Activated T-cell treated with anti-CD3 and anti-CD28 coated beads, Interleukin-2, amount 50 U/mL, for 1 hour (primary cell): ENCODE data around the gene C5orf52.
"Not testable (repeated sequence)": the region's sequence is repeated elsewhere in the genome, so short reads cannot be mapped to it uniquely, and the experiment has no call there.

Experiments
- DNase-seq: peaks from one replicate; pipeline ENCODE4 v3.0.0-alpha.2; 2020

The C5orf52 gene

DNA sequence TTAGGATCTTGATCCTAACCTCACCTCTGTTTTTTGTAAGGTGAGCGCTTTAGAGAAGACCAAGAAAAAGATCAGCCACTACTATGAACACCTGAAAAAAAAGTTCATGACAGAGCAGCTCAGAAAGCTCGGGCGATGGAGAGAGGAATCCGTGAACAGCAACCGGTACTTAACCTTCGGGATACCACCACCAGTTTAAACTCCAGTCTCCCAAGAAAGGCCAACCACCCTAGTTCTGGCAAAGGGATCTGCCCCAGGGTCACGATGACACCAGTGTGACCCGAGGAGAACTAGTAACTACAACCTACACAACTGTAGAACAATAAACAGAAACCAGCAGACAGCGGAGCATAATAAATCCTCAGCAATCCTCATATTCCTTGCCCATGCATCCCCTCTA lies 8.5 kb downstream of the C5orf52 start:
- no peak for DNase-seq

DNA sequence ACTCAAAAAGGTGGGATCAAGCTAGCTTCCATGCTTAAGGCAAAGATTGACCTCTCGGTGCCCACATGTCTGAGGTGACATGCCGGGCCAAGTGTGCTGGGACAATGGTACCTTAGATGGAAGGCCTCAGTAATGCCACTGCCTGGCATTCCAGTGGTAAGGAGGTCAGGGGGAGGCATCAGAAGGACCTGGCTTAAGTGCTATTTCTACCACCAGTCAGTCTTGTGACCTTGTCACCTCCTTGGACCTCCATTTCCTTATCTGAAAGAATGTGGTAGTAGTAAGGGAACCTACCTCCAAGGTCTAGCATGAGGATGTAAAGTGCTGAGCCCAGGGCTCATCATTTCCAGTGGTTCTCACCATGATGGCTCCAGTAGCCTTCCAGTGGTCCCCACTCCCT lies 8.9 kb downstream of the C5orf52 start:
- no peak for DNase-seq

DNA sequence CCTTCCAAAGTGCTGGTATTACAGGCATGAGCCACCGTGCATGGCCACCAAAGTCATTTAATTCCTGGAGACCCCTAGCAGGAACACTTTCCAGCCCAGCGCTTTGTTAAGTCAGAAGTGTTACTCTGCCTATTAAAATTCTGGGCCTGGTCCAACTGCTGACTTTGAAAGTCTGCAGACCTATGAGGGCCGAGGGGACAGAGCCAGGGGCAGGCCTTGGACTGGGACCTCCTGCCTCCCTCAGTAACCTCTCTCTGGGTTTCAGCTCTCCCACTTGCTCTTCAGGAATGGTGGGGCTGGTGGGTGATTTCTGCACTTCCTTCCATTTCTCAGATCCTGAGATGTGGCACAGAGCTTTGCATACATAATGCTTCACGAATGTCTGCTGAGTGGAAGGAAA lies 9.7 kb downstream of the C5orf52 start:
- no peak for DNase-seq

- no peak for DNase-seq
These were observed 10.9 kb downstream of the C5orf52 start for GRCh38 chr5:157682257-157682656.

DNA sequence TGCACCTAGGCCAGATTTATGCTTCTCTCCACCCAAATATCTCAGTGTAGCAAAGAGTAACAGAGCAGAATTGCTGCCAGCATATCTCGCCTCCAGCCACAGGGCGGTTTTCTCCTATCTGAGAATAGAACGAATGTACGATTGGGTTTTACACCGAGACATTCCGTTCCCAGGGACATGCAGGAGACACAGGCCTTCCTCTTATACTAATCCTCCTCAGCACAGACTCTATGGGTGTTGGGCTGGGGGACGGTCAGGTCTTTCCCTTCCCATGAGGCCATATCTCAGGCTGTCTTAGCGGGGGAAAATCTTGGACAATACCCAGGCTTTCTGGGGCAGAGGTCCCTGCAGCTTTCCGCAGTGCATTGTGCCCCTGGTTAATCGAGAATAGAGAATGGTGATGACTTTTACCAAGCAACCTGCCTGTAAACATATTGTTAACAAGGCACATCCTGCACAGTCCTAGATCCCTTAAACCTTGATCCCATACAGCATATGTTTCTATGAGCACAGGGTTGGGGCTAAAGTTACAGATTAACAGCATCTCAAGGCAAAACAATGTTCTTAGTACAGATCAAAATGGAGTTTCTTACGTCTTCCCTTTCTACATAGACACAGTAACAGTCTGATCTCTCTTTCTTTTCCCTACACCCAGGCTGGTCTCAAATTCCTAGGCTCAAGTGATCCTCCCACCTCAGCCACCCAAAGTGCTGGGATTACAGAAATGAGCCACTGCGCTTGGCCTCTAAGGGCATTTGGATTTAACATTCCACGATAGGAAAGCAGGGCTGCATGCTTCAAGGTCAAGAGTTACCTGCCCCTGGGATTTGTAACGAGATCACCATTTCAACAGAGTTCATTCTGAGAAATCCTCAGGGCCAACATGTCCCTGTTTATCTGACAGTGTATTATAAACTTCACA lies 15.2 kb downstream of the C5orf52 start:
- DNase-seq = not testable (repeated sequence)

- DNase-seq = no peak
These were observed 15.8 kb downstream of the C5orf52 start for GRCh38 chr5:157687198-157687554.

DNA sequence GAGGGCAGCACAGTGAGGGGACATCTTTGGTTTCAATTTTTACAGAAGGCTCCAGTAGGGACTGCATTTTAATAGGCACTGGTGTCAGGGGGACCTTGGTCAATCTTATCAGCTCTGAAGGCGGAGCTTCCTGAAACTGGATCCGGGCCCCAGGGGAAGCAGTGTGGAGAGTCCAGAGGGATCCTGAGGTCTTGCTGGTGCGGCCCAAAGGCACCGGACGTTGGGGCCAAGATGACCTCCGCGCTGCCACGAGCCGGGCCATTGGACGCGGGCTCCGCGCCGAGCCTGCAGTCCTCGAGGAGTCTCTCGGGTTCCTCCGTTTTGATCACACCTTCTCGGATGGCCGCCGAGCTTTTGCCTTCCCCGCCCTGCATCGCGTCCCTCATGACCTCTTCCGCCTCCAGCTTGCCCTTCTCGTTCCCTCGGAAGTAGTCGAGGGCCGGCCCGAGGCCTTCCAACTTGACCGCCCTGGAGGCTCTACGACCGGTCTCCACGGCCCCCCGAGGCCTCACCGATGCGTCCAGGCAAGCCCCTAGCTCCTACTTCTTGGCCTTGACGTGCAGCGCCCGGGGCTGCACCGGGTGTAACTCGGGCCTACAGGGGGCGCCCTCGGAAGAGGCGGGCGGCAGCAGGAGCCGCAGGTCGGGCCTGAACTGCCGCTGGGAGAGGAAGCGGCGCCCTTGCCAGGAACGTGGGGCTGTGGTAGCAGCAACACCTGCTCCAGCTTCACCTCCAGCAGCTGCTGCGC lies 18.8 kb downstream of the C5orf52 start:
- peak; percentile 45 for DNase-seq

- DNase-seq = no peak
These were observed 19.5 kb downstream of the C5orf52 start for GRCh38 chr5:157690690-157691433.

GRCh38 chr5:157693816-157694215 lies 22.5 kb downstream of the C5orf52 start:
- not testable (repeated sequence) for DNase-seq

DNA sequence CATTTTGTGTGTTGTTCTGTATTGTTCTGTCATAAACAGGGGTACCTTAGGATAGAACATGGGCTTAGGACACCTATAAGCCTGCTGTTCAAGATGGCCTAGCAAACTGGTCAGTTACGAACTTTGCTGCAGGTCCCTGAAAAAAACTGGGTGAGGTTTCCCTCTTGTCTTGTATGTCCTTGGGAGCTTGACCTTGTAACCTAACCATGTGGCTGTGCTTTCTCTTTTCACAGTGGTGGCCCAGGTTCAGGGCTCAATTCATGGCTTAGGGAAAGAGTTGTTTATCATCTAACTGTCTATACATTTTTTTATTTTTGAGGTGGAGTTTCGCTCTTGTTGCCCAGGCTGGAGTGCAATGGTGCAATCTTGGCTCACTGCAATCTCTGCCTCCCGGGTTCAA lies 24.8 kb downstream of the C5orf52 start:
- not testable (repeated sequence) for DNase-seq

GRCh38 chr5:157698674-157699073 lies 27.3 kb downstream of the C5orf52 start:
- DNase-seq = not testable (repeated sequence)

DNA sequence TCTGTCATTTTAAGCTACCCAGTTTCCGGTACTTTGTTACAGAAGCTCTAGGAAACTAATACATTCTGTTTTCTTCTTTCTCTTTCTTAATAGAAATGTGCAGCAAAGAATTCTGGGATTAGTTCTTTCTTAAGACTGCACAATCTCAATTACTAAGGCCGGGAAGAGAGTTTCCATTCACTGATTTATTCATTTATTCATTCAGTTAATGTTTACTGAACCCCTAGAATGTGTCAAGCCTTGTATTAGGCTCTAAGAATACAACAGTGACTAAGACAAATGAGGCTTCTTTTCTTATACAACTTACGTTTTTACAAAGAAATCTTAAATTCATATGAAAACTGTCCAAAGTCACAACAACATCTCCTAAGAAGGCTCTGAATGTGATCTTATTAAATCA lies 32.4 kb downstream of the C5orf52 start:
- DNase-seq = no peak

DNA sequence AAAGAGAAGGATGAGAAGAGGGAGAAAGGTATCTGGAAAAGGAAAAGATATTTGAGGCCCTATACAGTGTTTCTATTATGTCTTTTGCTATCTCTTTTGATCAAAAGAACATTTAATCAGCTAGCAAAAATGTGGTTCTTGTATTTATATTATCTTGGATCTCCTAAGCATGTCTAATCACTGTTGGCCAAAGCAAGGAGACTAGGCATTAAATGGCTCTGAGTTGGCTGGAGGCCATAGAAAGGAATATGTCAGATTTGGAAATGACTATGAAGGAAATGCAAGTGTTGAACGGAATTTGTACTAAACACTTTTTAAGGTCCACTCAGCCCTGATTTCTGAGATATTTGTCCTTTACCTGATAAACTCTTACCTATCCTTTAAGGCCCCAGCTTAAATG lies 37.5 kb downstream of the C5orf52 start:
- no peak for DNase-seq

DNA sequence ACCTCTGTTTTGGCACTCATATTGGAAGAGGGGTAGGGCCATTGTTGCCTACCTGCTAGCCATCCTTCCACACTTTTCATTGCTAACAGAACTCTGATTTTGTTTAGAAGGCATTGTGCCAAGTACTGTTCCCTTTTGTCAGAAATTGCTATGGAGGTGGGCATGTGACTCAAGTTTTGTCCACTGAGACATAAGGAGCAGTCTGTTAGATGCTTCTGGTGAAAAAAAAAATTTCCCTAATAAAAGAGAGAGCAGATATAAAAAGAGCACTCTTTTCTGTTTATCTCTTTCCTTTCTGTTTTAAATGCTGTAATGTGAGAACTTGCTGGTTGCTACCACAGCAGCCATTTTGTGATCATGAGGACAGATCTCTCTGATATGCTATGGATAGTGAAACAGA lies 38.0 kb downstream of the C5orf52 start:
- DNase-seq = no peak

- no peak for DNase-seq
These were observed 39.1 kb downstream of the C5orf52 start for GRCh38 chr5:157710431-157710830.

- no peak for DNase-seq
These were observed 39.5 kb downstream of the C5orf52 start for GRCh38 chr5:157710882-157711281.

DNA sequence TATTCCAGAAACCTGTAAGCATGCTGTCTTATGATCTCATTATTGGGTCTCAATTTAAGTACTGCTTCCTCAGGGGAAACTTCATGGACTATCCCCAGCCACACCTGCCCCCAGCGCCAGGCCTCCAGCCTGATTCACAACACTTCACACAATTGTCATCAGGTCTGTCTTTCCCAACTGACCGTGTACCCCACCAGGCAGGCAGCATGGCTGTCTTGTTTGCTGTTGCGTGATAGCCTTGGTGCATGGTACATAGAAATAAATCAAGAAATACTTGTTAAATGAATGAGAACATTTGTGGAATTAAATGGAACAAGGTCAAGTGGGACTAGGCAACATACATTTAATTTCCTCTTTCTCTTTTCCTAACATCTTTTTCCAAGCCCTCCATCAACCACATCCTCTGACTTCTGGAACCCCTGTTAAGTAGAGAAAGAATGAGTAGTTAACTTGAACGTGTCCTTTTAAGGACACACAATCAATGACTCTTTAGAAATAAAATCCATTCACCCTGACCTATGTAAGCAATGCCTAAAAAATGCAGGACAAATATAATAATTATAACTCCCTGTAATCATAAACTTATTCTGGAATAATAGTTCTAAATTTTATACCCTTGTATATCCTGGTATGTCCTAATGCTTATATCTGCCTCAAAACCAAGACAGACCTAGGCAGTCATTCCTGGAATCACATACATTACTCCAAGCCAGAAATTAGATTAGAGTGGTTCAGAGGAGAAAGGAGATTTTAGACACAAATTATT lies 42.7 kb downstream of the C5orf52 start:
- no peak for DNase-seq

GRCh38 chr5:157714596-157714864 lies 43.2 kb downstream of the C5orf52 start:
- no peak for DNase-seq

DNA sequence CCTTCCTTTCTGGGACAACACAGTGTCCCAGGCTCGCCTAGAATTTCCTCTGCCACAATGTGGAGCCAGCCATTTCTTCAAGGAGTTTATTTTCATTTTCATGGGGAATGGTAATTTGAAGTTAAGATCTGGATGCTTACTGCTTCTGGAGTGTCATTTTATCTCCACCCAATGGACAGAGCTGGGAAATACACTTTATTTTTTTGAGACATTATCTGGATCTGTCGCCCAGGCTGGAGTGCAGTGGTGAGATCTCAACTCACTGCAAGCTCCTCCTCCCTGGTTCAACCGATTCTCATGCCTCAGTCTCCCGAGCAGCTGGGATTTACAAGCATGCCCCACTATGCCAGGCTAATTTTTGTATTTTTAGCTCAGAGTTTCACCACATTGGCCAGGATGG lies 47.2 kb downstream of the C5orf52 start:
- DNase-seq = no peak

GRCh38 chr5:157719245-157719644 lies 47.9 kb downstream of the C5orf52 start:
- no peak for DNase-seq

DNA sequence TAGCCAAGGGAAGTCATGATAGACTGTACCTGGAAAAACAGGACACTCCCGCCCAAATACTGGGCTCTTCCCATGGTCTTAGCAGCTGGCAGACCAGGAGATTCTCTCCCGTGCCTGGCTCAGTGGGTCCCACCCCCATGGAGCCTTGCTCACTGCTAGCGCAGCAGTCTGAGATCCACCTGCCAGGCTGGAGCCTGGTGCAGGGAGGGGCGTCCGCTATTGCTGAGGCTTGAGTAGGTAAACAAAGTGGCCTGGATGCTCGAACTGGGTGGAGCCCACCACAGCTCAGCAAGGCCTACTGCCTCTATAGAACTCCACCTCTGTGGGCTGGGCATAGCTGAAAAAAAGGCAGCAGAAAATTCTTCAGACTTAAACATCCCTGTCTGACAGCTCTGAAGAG lies 49.8 kb downstream of the C5orf52 start:
- DNase-seq = no peak

- not testable (repeated sequence) for DNase-seq
These were observed 51.6 kb downstream of the C5orf52 start for GRCh38 chr5:157722895-157723294.

GRCh38 chr5:157726607-157727006 lies 55.3 kb downstream of the C5orf52 start:
- not testable (repeated sequence) for DNase-seq
